PC-3 (cell line): Measurements from ENCODE around the gene SLC26A1. TPM values are rescaled to one million over a fixed set of nuclear protein-coding genes. Genes with fewer than 3 reads are reported as not detected.

Experiments used
- ATAC-seq: fragments of 200-7000 bp; cut with Tn5 transposase; 2 replicates; pipeline ENCODE4 v1.9.1; 2020; ENCODE audit warnings: mild to moderate bottlenecking, moderate library complexity
- BruUV-seq: library from RNA; stranded (reverse); fragments of 400-500 nt; replicated peaks from 2 replicates; lab custom pipeline; 2021; lab: Mats Ljungman, UMichigan
- CTCF ChIA-PET: fragments of 300-600 bp; sonication (Branson Sonifier 250); formaldehyde crosslinking; loops from one replicate; lab custom pipeline; 2022; ENCODE audit warnings: antibody characterized with exemption; lab: Charles Lee
- POLR2A ChIA-PET: fragments of 300-600 bp; sonication (Branson Sonifier 250); formaldehyde crosslinking; loops from one replicate; lab custom pipeline; 2022; ENCODE audit warnings: antibody characterized with exemption; ENCODE audit not compliant: unreplicated experiment; lab: Charles Lee
- DNase-seq: peaks from one replicate; pipeline ENCODE4 v3.0.0-alpha.2; 2015
- H2AFZ ChIP-seq: fragments of 300-600 bp; sonication (generic); 2 replicates; pipeline ENCODE4 v1.6.0; 2016; ENCODE audit warnings: antibody characterized with exemption, low read length
- H3F3A ChIP-seq: fragments of 300-600 bp; sonication (generic); one replicate; pipeline ENCODE4 v1.6.0; 2017; ENCODE audit warnings: antibody characterized with exemption, low read length, control low read depth, mild to moderate bottlenecking; ENCODE audit not compliant: unreplicated experiment
- H3K27ac ChIP-seq: fragments of 300-600 bp; sonication (generic); 2 replicates; pipeline ENCODE4 v1.5.1; 2016; ENCODE audit warnings: mild to moderate bottlenecking, low read length
- H3K27me3 ChIP-seq: fragments of 300-600 bp; sonication (generic); 2 replicates; pipeline ENCODE4 v1.6.1; 2016; ENCODE audit warnings: low read length, mixed read lengths
- H3K36me3 ChIP-seq: fragments of 300-600 bp; sonication (generic); 2 replicates; pipeline ENCODE4 v1.6.1; 2016; ENCODE audit warnings: low read depth, mixed run types, low read length, mixed read lengths
- H3K4me1 ChIP-seq: fragments of 300-600 bp; sonication (generic); 2 replicates; pipeline ENCODE4 v1.5.1; 2016; ENCODE audit warnings: low read length; ENCODE audit not compliant: insufficient read depth
- H3K4me2 ChIP-seq: fragments of 300-600 bp; sonication (generic); 2 replicates; pipeline ENCODE4 v1.6.0; 2016; ENCODE audit warnings: low read length
- H3K4me3 ChIP-seq: fragments of 300-600 bp; sonication (generic); 2 replicates; pipeline ENCODE4 v1.5.1; 2016; ENCODE audit warnings: mild to moderate bottlenecking, low read length, mixed read lengths
- H3K79me2 ChIP-seq: fragments of 300-600 bp; sonication (generic); 2 replicates; pipeline ENCODE4 v1.6.1; 2017; ENCODE audit warnings: low read length, mixed read lengths
- H3K9ac ChIP-seq: fragments of 300-600 bp; sonication (generic); 2 replicates; pipeline ENCODE4 v1.6.0; 2016; ENCODE audit warnings: mild to moderate bottlenecking, low read length
- H3K9me2 ChIP-seq: fragments of 300-600 bp; sonication (generic); replicated peaks from 2 replicates; pipeline ENCODE4 v1.6.1; 2016; ENCODE audit warnings: mixed run types, low read length, mixed read lengths
- H3K9me3 ChIP-seq: fragments of 300-600 bp; sonication (generic); 2 replicates; pipeline ENCODE4 v1.6.1; 2016; ENCODE audit warnings: low read length, mixed read lengths
- H4K20me1 ChIP-seq: fragments of 300-600 bp; sonication (generic); 2 replicates; pipeline ENCODE4 v1.6.1; 2016; ENCODE audit warnings: low read length, mixed read lengths
- EZH2 ChIP-seq: fragments of 300-600 bp; sonication (generic); IDR thresholded peaks from one replicate; pipeline ENCODE4 v1.6.1; 2017; ENCODE audit warnings: antibody characterized with exemption, mild to moderate bottlenecking, low read length; ENCODE audit not compliant: unreplicated experiment
- EZH2phosphoT487 ChIP-seq: fragments of 300-600 bp; sonication (generic); IDR thresholded peaks from 2 replicates; pipeline ENCODE4 v1.6.1; 2018; ENCODE audit warnings: mild to moderate bottlenecking, antibody characterized with exemption, low read length, borderline replicate concordance
- intact Hi-C: fragments of 100-400 bp; cut with micrococcal nuclease; formaldehyde crosslinking; loops from 2 replicates; pipeline ENCODE4 v1.9.0; 2023
- total RNA-seq: library from RNA; depleted of rRNA; stranded (reverse); fragments of >200 nt; gene quantifications from 2 replicates; pipeline ENCODE4 v1.2.3, GENCODE V29; 2014
- TF ChIP-seq, protein P1 (sequence below): fragments of 300-600 bp; sonication (generic); conservative IDR thresholded peaks from 2 replicates; pipeline ENCODE4 v1.5.1; 2017; ENCODE audit warnings: antibody characterized with exemption, low read depth, mild to moderate bottlenecking, low read length

Gene SLC26A1
- total RNA-seq, 1 experiment from 2014 or later, result not detected

DNA sequence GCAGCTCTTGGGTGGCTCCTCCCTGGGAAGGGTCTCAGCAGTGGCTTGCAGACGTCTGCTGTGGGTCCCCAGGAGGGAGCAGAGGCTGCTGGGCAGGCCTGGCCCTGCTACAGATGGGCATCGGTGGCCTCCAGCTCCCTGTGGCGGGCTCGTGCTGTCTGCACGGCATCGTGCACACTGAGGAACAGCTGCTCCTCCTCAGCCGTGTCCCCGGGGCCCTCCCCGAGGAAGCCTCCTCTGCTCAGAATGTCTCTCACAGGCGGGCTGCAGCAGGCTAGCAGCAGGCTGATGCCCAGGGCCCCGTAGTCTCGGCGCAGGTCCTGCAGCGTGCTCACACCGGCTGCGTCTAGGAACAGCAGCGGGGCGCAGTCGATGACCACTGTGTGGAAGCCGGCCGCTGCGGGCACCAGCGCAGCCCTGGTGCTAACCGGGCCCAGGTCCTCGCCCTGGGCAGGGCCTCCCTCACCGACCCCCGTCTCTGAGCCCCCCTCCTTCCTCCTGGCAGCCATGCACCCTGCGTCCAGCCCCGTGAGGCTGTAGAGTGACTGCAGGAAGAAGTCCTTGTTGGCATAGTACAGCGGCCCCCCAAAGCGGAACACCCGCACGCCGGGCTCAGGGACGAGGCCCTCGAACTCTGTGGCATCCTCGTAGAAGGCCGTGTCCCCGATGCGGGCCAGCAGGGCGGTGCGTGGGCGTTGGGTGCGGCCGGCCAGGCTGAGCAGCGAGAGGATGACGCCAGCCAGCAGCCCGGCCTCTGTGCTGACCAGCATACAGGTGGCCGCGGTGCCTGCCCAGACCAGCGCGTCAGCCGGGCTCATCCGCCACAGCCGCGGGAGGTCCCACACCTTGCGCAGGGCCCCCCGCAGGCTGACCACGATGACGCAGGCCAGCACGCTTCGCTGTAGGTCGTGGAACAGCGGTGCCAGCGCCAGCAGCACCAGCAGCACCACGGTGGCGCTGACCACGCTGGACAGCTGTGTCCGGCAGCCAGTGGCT is 4.2 kb downstream of the SLC26A1 start:
- H3K9me2 ChIP-seq, result no peaks in the 10 kb centered on the region
- no TSS peak for BruUV-seq
- no peak for DNase-seq
- no peaks in the 10 kb centered on the region for H4K20me1 ChIP-seq
- H3K4me3 ChIP-seq, result no peak overlapping the region
- H3F3A ChIP-seq, result no peaks in the 10 kb centered on the region
- ChIA-PET POLR2A (no interaction called here), CTCF (no interaction called here)
- H2AFZ ChIP-seq, result no peak overlapping the region
- H3K36me3 ChIP-seq, result no peaks in the 10 kb centered on the region
- H3K9ac ChIP-seq, result no peak overlapping the region
- no peak overlapping the region for H3K4me2 ChIP-seq
- TF ChIP-seq EZH2, result no peak
- no peak for TF ChIP-seq EZH2phosphoT487
- TF ChIP-seq, protein P1, sequence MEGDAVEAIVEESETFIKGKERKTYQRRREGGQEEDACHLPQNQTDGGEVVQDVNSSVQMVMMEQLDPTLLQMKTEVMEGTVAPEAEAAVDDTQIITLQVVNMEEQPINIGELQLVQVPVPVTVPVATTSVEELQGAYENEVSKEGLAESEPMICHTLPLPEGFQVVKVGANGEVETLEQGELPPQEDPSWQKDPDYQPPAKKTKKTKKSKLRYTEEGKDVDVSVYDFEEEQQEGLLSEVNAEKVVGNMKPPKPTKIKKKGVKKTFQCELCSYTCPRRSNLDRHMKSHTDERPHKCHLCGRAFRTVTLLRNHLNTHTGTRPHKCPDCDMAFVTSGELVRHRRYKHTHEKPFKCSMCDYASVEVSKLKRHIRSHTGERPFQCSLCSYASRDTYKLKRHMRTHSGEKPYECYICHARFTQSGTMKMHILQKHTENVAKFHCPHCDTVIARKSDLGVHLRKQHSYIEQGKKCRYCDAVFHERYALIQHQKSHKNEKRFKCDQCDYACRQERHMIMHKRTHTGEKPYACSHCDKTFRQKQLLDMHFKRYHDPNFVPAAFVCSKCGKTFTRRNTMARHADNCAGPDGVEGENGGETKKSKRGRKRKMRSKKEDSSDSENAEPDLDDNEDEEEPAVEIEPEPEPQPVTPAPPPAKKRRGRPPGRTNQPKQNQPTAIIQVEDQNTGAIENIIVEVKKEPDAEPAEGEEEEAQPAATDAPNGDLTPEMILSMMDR, result no peak
- intact Hi-C loops, result no loop called here
- no peak for ATAC-seq
- peaks cover 35% of the 10 kb centered on the region for H3K4me1 ChIP-seq
- no peaks in the 10 kb centered on the region for H3K9me3 ChIP-seq
- H3K27ac ChIP-seq, result no peak overlapping the region
- no peaks in the 10 kb centered on the region for H3K27me3 ChIP-seq
- H3K79me2 ChIP-seq, result peaks cover 5% of the 10 kb centered on the region; the same call in 1 of the 2 replicates

DNA sequence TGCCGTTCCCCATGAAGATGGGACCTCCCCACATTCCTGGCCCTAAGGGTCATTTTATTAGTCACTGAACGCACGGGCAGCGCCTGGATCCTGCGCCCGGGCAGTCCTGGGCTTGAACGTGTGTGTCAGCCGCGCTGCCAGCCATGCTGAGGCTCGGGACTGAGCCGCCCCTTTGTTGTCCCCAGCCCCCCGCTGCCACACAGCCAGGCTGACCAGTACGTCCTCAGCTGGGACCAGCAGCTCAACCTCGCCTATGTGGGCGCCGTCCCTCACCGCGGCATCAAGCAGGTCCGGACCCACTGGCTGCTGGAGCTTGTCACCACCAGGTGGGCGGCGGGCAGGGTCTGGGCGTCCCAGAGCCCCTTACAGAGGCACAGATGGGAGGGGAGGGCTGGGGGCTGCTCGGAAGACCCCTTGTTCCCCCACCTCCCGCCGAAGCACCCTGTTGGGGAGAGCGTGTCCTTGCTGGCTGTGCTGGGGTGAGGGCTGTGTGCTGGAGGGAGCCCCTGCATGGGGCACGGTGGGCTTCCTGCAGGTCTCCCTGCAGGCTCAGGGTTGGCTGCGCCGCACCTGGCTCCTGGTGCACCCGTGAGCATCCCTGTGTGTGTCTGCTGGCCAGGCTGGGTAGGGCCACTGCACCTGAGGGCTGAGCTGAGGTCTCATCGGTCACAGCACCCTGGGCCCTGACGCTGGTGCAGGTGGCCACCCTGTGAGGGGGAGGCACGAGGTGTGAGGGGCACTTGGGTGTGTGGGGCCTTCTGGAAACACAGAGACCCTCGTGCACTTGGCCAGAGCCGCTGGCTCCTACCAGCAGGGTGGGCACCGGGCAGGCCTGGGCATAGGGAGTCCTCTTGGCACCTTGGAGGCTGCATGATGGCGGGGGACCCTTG is 5.3 kb downstream of the SLC26A1 start:
- no peaks in the 10 kb centered on the region for H3K36me3 ChIP-seq
- peaks cover 30% of the 10 kb centered on the region for H3K4me1 ChIP-seq
- no peaks in the 10 kb centered on the region for H3K27me3 ChIP-seq
- TF ChIP-seq EZH2phosphoT487 (no peak), EZH2 (no peak)
- TF ChIP-seq, protein P1, result no peak
- H3K27ac ChIP-seq, result 0 out of 2 replicates have a peak overlapping the region, but pooled peaks have one; percentile 13
- peak overlapping the region; percentile 86 for H2AFZ ChIP-seq
- intact Hi-C loops, result no loop called here
- ChIA-PET POLR2A (no interaction called here), CTCF (no interaction called here)
- peak overlapping the region; percentile 66; the same call in 1 of the 2 replicates for H3K9ac ChIP-seq
- H3F3A ChIP-seq, result no peaks in the 10 kb centered on the region
- no peaks in the 10 kb centered on the region for H3K9me3 ChIP-seq
- H4K20me1 ChIP-seq, result no peaks in the 10 kb centered on the region
- peak overlapping the region; percentile 94 for H3K4me2 ChIP-seq
- ATAC-seq (no peak), DNase-seq (peak; percentile 76)
- no peaks in the 10 kb centered on the region for H3K9me2 ChIP-seq
- peaks cover 5% of the 10 kb centered on the region; the same call in 1 of the 2 replicates for H3K79me2 ChIP-seq
- TSS peak; percentile 24 for BruUV-seq
- peak overlapping the region; percentile 78 for H3K4me3 ChIP-seq
